GM21360 (cell line): ENCODE measurements around the gene CHSY1.
A peak's percentile ranks its signal among the peaks of the same experiment; 100 is the strongest.

Source experiments
- ATAC-seq: cut with Tn5 transposase; IDR thresholded peaks from one replicate; pipeline ENCODE4 v1.9.1; 2021; ENCODE audit warnings: mild to moderate bottlenecking, moderate library complexity; ENCODE audit not compliant: unreplicated experiment

The CHSY1 gene

DNA sequence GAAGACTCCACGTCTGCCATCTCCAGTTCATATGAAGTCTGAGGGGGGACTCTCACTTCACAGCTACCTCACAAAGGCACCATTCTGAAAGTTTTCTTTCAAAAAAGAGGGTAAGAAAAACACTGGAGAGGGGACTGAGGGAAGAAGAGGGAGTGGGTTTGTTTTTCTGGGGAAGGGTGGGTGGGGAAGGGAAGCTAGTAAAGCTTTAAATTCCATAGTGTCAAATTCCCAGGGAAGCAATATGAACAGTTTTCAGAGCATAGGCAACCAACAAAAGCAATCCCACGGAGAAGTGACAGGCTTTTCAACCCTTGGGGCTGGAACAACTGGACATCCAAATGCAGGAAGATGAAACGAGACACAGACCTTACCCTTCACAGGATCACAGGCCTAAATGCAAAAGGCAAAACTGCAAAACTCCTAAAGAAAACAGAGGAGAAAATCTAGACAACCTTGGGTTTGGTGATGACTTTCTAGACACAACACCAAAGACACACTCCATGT, 61.7 kb downstream of the CHSY1 start:
- ATAC-seq: no peak

DNA sequence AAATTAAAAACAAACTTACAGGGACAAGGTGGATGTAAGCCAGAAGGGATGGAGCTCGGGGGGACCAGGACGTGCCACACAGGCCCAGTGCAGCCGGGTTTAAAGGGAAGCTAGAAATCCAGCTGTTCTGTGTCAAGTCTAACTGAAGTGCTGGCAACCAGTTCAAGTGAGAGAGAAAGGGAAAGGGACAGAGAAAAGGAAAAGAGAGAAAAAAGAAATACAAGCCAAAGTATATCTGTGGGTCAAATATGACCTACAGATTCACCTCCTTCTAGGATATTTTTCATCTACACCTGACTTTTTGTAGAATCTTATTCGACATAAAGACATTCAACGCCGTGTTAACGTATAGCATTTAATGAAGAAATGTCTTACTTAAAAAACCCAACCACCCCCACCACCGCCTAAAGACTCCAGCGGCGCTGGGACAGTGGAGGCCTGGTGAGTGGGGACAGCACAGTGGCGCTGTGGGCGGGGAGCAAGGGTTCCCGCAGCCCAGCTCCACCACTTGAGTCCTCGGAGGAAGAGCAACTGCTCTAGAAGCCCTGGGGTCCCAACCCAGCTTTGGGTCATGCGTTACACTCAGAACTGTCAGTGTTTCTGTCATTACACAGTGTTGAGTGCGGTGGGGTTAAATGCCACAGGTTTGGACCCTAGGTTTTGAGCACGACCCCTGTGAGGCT, 62.3 kb downstream of the CHSY1 start:
- ATAC-seq: no peak

DNA sequence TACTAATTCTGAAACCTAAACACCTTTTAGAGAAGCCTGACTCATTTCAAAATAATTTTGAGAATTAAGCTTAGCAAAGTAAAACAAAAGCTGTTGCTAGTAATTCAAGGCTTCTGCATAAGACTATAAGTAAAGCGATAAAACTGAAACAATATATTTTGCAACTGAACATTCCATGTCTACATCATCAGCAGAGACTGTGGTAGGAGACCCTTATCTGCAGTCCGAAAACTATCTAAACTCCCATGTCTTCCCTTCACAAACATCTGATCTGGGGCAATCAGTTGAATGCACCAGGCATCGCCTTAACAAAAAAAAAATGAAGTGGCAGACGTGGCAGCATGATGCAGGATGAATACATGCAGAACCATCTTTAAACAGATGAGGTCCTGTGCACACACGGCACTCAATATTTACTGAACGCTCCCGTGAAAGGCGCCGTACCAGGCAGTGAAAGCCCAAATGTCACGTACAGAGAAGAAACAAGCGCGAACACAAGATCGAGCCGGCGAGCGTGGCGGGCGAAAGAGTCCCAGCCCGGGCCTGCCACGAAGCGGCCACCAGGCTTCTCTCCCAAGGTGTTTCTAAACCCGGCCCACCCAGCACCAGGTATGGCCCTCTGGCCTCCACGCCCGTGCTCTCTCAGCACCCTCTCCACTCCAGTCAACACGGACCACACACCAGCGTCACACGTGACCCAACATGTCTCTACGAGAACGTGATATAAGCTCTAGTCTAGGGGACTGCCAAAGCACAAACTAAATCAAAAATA, 63.0 kb downstream of the CHSY1 start:
- peak; percentile 61 for ATAC-seq

DNA sequence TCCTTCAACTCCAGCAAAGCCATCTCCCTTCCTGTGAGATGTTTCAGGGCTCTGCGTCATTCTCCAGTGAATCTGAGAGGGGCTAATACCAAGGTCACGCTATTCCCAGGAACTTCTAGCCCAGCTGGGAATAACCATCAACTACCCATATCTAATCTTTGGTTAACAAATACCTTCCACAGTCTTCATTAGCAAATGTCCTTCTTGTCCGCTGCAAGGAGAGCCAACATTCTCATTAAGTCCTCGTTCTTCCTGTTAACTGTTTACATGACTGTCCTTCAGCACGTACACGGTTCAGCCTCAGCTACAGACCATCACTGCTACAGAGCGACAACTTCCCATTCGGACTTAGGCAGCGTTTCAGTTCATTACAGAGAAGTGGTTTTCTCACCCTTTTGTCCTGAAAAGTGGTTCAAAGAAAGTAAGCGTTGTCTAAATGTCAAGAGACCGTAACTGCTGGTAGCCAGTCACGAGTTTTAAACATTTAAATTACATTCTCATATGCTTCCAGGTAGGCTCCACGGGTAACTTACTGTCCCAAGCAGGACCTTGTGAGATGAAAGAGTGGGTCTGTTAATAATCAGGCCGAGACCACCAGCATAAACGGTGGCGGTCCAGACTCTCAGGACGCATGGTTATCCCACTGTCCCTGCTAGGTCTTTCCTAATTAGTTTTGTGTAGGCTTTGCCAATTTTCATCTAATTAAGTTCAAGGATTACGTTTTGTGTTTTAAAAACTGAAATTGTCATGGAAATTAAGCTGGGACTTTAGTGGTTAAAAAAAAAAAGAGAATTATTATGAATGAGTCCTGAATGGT, 63.8 kb downstream of the CHSY1 start:
- no peak for ATAC-seq

DNA sequence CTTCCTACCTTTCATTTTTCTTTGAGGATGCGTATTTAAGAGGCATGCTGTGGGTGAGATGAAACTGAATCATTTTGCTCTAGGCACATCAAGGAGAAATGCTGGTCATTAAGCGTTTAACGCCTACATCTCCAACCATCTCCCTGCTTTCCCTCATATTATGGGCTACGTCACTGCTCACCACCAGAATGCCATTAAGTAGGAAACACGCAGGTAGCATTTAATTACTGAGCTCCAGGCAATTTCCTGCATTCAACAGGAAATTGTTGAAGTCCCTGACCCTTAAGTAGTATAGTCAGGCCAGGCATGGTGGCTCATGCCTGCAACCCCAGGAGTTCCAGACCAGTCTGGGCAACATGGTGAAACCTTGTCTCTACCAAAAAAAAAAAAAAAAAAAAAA, 66.1 kb downstream of the CHSY1 start:
- no peak for ATAC-seq

DNA sequence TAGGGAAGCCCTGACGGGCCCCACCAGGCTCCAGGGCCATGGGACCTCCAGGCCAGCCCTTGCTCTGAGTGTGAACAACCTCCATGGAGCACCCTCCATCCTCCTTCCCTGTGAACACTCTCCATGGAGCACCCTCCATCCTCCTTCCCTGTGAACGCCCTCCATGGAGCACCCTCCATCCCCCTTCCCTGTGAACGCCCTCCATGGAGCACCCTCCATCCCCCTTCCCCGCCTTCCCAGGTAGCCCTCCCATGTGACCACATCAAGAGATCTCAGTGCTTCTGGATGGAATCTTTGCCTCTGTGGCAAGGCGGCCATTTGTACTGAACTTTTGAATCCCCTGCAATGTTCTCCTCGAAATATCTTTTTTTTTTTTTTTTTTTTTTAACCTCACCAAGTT, 66.5 kb downstream of the CHSY1 start:
- no peak for ATAC-seq

DNA sequence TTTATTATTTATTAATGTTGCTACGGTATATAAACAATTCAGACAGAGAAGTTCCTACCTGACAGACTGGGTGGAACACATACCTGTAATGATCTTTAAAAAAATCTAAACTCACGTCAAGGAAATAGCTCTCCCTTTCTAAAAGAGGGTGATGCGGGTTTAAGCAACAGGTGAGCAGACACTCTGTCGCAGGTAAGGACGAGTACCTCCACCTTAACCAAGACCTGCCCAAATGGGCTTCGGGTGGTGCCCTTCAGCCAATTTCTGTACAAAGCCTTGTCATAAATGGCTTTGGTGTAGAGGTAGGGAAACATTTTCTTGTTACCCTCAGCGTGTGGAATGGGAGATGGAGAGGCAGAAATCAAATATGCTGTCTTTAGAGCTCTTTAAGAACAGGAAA, 67.0 kb downstream of the CHSY1 start:
- ATAC-seq: no peak

DNA sequence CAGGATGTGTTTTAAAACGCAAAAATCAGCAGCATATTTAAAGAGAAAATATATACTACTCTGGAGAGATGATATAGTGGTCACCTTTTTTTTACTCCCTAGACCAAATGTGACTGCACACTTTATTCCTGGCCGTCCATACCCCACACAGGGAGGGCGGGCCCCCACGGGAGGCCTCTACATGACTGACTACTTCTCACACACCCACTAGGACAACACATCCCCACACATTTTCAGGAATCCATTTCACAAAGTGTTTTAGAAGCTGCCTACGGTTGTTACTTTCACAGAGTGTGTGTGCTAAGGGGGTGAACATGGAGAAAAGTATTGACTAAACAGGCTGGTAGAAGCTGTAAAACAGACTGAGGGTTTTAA, 67.9 kb downstream of the CHSY1 start:
- ATAC-seq: no peak

DNA sequence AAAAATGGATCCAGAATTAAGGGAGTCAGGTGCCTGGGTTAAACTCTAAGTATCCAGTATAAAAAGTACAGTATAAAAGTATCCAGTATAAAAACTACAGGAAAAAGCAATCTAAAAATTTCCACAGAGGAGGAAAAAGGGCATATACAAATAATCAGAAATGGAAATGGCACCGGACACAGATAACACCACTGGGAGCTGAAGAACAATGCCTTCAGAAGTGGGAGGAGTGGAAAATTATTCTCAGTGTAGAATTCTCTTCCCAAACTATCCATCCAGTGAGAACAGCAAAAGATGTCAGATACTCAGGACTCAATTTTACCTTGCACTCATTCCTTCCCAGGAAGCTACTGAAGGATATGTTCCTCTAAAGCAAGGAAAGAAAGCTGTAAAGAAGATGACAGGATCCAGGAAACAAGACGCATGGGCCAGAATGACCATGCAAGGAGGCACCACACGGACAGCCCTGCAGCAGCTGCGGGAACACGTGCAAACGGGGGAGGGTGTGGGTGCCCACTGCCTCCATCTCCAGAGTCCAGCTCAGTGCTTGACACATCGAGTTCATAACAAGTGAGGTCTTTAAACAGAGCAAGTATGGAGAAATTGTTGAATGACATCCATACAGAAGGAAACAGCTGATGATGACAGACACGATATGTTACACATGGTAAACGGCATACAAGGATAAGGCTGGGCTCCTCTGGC, 68.5 kb downstream of the CHSY1 start:
- no peak for ATAC-seq

DNA sequence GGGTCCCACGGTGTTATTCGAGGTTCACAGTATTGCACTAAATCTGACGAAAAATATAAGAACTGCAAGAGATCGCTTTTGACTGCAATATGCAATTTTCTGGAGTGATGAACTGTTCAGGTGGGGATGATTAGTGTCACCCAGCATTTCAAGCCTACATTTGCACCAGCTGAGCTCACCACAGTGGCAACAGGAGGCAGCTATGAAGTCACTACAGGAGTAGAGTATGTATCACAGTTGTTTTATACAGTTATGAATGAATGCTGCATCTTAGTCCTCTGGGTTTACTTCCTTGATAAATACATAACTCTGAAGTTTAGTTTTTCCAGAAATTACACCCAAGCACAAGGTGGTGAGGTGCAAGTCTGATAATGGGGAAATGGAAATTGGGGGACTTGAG, 69.6 kb downstream of the CHSY1 start:
- ATAC-seq: no peak

DNA sequence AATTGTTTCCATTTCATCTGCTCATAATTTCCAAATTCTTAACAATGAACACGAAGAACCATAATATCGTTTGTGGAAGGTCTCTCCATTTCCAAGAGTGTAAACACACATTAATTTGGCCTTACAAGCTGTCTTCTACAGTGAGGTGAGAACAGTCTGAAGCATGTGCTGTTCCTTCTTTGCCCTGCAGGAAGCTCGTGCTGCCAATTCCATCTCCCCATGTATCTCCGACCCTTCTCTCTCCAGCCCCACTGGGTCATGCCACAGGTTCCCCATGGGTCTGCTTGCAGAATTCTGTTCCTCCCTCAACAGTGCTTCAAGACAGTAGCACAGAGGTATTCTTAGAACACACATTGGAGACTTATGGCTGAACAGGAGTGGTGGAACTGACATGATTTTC, 70.5 kb downstream of the CHSY1 start:
- no peak for ATAC-seq

DNA sequence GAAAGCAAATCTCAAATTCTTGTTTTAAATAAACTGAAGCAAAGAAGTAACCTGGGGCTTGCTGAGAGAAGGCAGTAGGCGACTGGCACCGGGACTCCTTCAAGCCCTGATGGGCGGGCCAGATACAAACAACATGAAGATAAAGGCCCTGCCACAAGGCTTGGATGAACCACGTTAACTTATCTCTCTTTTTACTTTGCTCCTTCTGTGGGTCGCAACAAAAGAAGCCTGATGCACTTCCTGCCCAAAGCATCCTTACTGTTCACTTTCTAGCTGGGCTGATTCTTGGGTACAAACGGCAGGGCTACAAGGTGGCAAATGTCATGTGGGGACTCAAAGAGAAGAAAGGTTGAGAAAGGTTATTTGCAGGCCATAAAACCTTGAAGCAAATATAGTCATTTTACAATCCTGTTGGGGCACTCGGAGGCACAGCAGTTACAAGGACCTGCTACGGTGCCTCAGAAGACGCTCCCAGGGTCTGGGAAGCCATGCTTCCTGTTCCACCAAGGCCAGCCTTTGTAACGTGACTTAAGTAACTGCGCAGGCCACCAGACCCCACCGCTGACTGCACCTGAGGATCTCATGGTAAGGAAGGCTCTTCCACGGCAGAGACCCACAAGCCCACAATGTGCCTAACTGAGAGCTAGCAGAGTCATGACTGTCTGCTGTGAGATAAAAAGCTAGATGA, 71.1 kb downstream of the CHSY1 start:
- no peak for ATAC-seq

DNA sequence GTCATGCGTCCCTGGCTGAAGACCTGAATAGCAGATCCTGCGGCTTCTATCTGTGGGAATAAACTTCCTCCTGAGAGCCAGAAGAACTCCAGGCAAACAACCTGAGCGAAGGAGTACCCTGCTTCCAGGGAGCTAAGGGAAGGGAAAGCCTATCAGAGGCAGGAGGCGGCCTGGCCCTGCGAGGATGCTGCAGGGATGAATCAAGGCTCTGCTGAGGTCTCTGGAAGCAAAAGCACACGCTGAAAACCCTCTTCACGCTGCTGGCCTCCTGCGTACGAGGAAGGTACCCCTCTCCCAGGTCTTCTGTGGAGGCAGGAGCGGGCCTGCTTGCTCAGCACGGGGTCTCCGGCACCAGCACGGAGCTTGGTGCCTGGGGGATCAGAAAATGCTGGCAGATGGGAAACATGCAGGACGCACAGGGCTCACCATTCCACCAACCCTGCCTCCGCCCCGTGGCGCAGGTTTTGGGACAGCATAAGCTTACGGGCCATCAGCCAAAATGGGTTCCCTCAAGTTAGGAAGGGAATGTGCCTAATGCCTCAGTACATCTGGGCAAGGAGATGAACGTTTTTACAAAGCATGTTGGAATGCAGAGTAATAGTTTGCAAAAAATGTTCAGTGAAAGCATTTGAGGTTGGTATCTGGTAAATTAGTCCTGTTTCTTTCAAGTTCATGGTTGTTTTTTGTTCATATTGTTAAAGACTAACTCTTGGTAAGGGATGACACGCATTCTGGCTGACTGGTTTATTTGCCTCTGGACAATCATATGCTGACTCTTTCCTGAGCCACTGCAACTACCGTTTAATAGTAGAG, 72.3 kb downstream of the CHSY1 start:
- ATAC-seq: no peak

DNA sequence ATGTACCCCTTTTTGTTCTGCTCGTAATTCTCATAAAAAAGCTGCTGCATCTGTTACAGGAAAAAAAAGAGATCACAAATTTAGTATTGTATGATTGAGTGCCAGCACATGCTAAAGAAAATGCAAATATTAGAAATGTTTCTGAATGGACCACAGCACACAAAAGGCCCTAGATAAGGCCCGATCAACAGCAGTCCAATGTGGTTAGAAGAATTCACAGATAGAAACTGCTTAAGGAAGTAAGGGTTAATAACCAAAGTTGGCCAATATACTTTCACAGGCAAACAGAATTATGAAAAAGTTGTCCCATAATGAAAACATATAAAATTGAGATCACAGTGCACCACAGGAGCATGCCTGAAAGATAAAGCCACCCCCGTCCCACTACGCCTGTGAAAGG, 72.9 kb downstream of the CHSY1 start:
- ATAC-seq: no peak

DNA sequence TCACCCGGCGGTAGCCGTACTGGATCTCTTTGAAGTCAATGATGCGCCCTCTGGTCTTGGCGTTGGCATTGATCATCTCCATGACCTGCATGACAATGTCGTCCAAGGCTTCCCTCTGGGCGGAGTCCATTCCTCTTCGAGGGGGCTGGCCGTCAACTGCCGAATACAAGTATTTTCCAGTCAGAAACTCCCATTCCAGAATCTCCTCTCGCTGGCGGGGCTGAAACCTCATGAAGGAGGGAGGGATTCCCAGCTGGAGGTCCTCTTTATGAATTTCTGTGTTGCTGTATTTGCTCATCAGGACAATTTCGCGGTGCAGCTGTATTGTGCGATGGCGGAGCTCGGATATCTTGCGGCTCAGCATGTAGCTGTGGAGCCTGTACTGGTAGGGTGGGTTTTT, 73.4 kb downstream of the CHSY1 start:
- no peak for ATAC-seq

DNA sequence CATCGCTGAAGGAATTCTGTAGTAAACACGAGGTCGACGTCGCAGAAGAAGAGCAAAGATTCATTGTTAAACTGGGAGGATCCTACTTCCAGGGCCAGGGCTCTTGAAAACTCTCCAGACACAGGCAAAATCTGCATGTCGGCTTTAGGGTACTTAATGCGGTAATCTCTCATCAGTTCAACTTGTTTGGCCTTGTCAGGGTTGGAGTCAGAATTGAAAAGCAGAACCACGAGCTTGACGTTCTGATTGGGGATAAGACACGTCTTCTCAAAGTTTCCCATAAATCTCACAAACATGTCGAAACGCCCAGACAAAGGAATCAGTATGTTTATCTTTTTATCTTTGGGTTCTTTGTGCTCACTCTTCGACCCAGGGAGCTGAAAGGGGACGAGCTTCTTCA, 74.0 kb downstream of the CHSY1 start:
- ATAC-seq: no peak

DNA sequence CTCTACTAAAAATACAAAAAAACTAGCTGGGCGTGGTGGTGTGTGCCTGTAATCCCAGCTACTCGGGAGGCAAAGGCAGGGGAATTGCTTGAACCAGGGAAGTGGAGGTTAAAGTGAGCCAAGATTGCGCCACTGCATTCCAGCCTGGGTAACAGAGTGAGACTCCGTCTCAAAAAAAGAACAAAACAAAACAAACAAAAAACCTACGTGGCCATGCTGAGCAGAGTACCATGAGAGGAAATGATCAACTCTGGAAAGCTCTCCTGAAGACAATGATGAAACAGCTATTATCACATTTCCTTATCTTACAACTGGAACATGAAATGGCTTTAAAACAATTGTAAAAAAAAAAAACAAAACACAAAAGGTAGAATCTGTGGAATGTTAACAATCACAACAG, 75.2 kb downstream of the CHSY1 start:
- no peak for ATAC-seq

DNA sequence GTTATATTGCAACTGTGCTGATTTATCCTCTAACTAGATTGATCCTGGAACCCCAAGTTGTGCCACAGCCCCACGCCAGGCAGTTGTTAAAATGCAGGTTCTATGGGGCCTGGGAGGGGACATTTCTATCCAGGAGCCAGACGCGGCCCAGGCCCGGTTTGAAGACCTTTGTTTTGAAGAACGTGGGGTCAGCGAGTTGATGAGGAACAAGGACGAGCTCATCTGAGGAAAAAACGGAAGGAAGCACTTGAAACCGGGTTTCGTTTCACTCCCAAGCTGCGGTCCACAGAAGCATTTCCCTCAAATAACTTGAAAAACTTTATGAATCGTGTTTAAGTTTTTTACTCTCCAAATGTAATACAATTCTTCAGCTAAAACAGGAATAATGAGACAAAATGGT, 76.4 kb downstream of the CHSY1 start:
- no peak for ATAC-seq

DNA sequence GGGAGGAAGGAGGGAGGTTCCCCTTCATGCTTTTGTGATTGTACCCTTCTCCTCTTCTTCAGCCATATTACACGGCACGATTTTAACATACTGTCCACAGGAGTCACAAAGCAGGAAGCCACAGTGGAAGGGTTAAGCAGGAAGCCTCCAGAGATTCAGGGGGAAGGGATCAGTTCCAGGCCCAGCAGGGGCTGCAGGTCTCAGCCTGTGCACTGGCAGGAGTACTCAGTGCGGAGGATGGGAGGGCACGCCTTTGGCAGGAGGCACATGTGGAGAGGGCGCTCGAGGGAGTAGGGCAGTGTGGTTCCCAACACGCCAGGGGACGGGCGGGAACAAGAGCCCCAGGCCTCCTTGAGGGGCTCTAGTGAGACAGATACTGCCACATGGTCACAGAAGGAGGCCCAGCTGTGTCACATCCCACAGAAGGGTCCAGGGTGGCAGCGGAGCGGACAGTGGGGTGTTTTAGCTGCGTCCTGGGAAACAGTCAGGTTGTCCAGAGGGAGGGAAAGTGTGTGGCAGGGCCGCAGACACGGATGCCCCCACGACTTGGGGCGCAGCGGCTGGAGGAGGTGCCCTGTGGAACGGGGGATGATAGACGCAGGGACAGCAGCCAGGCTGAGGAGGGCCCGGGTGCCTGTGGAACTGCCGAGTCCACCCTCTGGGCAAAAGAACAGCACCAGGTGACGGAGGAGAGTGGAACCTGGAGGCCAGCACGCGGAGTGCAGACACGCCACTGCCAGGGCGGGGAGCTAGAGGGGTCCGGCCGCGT, 77.5 kb downstream of the CHSY1 start:
- no peak for ATAC-seq
